IPS DF 6.9 (cell line): ENCODE measurements around the gene CDH4.
"Not testable (repeated sequence)": the region's sequence is repeated elsewhere in the genome, so short reads cannot be mapped to it uniquely, and the experiment has no call there.

ENCODE experiments used
- DNase-seq: peaks from one replicate; pipeline ENCODE4 v3.0.0-alpha.2; 2013; ENCODE audit warnings: low read depth, low spot score
- H3K27ac ChIP-seq: one replicate; pipeline ENCODE4 v1.5.1; 2013; ENCODE audit warnings: low read length, control low read depth
- H3K27me3 ChIP-seq: 2 replicates; pipeline ENCODE4 v1.6.1; 2013; ENCODE audit warnings: mild to moderate bottlenecking, low read length; ENCODE audit not compliant: control insufficient read depth, insufficient read depth
- H3K36me3 ChIP-seq: 2 replicates; pipeline ENCODE4 v1.6.1; 2013; ENCODE audit warnings: low read length; ENCODE audit not compliant: control insufficient read depth, insufficient read depth
- H3K4me1 ChIP-seq: 2 replicates; pipeline ENCODE4 v1.6.1; 2013; ENCODE audit warnings: low read length; ENCODE audit not compliant: control insufficient read depth, insufficient read depth
- H3K4me3 ChIP-seq: 2 replicates; pipeline ENCODE4 v1.5.1; 2013; ENCODE audit warnings: mild to moderate bottlenecking, low read length
- H3K9me3 ChIP-seq: 2 replicates; pipeline ENCODE4 v1.6.1; 2013; ENCODE audit warnings: low read length, inconsistent platforms; ENCODE audit not compliant: control insufficient read depth, insufficient read depth
- WGBS: extraction: QIAGEN DNeasy Blood & Tissue Kit; methylation state at CpG from one replicate; pipeline ENCODE4 v1.1.7; 2013; ENCODE audit warnings: mixed read lengths, missing lambda C conversion rate; ENCODE audit not compliant: insufficient read length, insufficient coverage; 5-methylcytosine and 5-hydroxymethylcytosine counted together

CDH4 gene

GRCh38 chr20:61976263-61976643, 724.2 kb downstream of the CDH4 start:
- peaks cover 11% of the 10 kb centered on the region for H3K36me3 ChIP-seq
- no peak for DNase-seq
- H3K4me3 ChIP-seq: no peak overlapping the region
- no peak overlapping the region for H3K27ac ChIP-seq
- no peaks in the 10 kb centered on the region for H3K9me3 ChIP-seq
- WGBS: no CpG with 5 or more reads among the region's 9 CpGs
- H3K4me1 ChIP-seq: peaks cover 3% of the 10 kb centered on the region; the same call in 1 of the 2 replicates
- no peaks in the 10 kb centered on the region for H3K27me3 ChIP-seq

- WGBS: no CpG with 5 or more reads among the region's 45 CpGs
- no peaks in the 10 kb centered on the region for H3K27me3 ChIP-seq
- H3K36me3 ChIP-seq: peaks cover 11% of the 10 kb centered on the region
- no peak overlapping the region for H3K27ac ChIP-seq
- no peak for DNase-seq
- H3K4me1 ChIP-seq: peaks cover 3% of the 10 kb centered on the region; the same call in 1 of the 2 replicates
- H3K9me3 ChIP-seq: no peaks in the 10 kb centered on the region
- H3K4me3 ChIP-seq: no peak overlapping the region
Observed at GRCh38 chr20:61976644-61977418, 724.8 kb downstream of the CDH4 start.

GRCh38 chr20:61977419-61977786, 725.3 kb downstream of the CDH4 start:
- H3K9me3 ChIP-seq: no peaks in the 10 kb centered on the region
- no peaks in the 10 kb centered on the region for H3K27me3 ChIP-seq
- H3K4me1 ChIP-seq: peaks cover 3% of the 10 kb centered on the region; the same call in 1 of the 2 replicates
- H3K36me3 ChIP-seq: peaks cover 11% of the 10 kb centered on the region
- no peak overlapping the region for H3K27ac ChIP-seq
- no peak for DNase-seq
- H3K4me3 ChIP-seq: no peak overlapping the region
- whole genome bisulfite sequencing: no CpG with 5 or more reads among the region's 10 CpGs

- H3K4me1 ChIP-seq: peaks cover 3% of the 10 kb centered on the region; the same call in 1 of the 2 replicates
- H3K36me3 ChIP-seq: peaks cover 11% of the 10 kb centered on the region
- WGBS: no CpG with 5 or more reads among the region's 20 CpGs
Observed at GRCh38 chr20:61978491-61978890, 726.4 kb downstream of the CDH4 start.

GRCh38 chr20:61979090-61979489, 727.0 kb downstream of the CDH4 start:
- WGBS: no CpG with 5 or more reads among the region's 12 CpGs
- H3K9me3 ChIP-seq: no peaks in the 10 kb centered on the region
- H3K4me1 ChIP-seq: peaks cover 3% of the 10 kb centered on the region; the same call in 1 of the 2 replicates
- DNase-seq: no peak
- no peak overlapping the region for H3K27ac ChIP-seq
- H3K27me3 ChIP-seq: no peaks in the 10 kb centered on the region
- no peak overlapping the region for H3K4me3 ChIP-seq
- H3K36me3 ChIP-seq: peaks cover 7% of the 10 kb centered on the region

More at GRCh38 chr20:61978491-61978890, 726.4 kb downstream of the CDH4 start:
- Histone ChIP-seq H3K27ac (no peak overlapping the region), H3K9me3 (no peaks in the 10 kb centered on the region), H3K4me3 (no peak overlapping the region), H3K27me3 (no peaks in the 10 kb centered on the region)
- no peak for DNase-seq

- H3K36me3 ChIP-seq: peaks cover 4% of the 10 kb centered on the region
- H3K4me1 ChIP-seq: peaks cover 3% of the 10 kb centered on the region; the same call in 1 of the 2 replicates
- H3K27me3 ChIP-seq: no peaks in the 10 kb centered on the region
- H3K4me3 ChIP-seq: no peak overlapping the region
- DNase-seq: no peak
- H3K9me3 ChIP-seq: no peaks in the 10 kb centered on the region
- no peak overlapping the region for H3K27ac ChIP-seq
- WGBS: no CpG with 5 or more reads among the region's 65 CpGs
Observed at GRCh38 chr20:61979701-61980635, 727.9 kb downstream of the CDH4 start.

GRCh38 chr20:61980647-61981583, 728.9 kb downstream of the CDH4 start:
- peaks cover 3% of the 10 kb centered on the region; the same call in 1 of the 2 replicates for H3K4me1 ChIP-seq
- no CpG with 5 or more reads among the region's 22 CpGs for WGBS
- peaks cover 4% of the 10 kb centered on the region for H3K36me3 ChIP-seq
- H3K4me3 ChIP-seq: no peak overlapping the region
- no peak overlapping the region for H3K27ac ChIP-seq
- no peak for DNase-seq
- no peaks in the 10 kb centered on the region for H3K9me3 ChIP-seq
- no peaks in the 10 kb centered on the region for H3K27me3 ChIP-seq

- not testable (repeated sequence) for H3K36me3 ChIP-seq, DNase-seq, H3K4me1 ChIP-seq, H3K9me3 ChIP-seq, H3K4me3 ChIP-seq, H3K27ac ChIP-seq, H3K27me3 ChIP-seq
- WGBS: no CpG with 5 or more reads among the region's 11 CpGs
Observed at GRCh38 chr20:61981691-61982090, 729.6 kb downstream of the CDH4 start.

- Histone ChIP-seq H3K9me3 (no peaks in the 10 kb centered on the region), H3K27me3 (no peaks in the 10 kb centered on the region), H3K27ac (no peak overlapping the region), H3K4me1 (no peaks in the 10 kb centered on the region), H3K4me3 (no peak overlapping the region), H3K36me3 (peaks cover 4% of the 10 kb centered on the region; the same call in 1 of the 2 replicates)
- no CpG with 5 or more reads among the region's 18 CpGs for WGBS
- DNase-seq: no peak
Observed at GRCh38 chr20:61982191-61982950, 730.3 kb downstream of the CDH4 start.
